HG03064 (cell line): ENCODE results near the gene NPPA.
"Not testable (repeated sequence)": the region's sequence is repeated elsewhere in the genome, so short reads cannot be mapped to it uniquely, and the experiment has no call there.

Experiments used
- ATAC-seq: cut with Tn5 transposase; IDR thresholded peaks from one replicate; pipeline ENCODE4 v1.9.1; 2021; ENCODE audit warnings: low read depth; ENCODE audit not compliant: unreplicated experiment

NPPA gene

GRCh38 chr1:11847667-11848372 lies at the start of gene NPPA:
Gene NPPA (minus strand): TSS chr1:11847783. CDS start chr1:11847684, 99 bp downstream.
- no peak for ATAC-seq

GRCh38 chr1:11894501-11894900 lies 46.9 kb upstream of the NPPA start:
- not testable (repeated sequence) for ATAC-seq

GRCh38 chr1:11893907-11894251 lies 46.3 kb upstream of the NPPA start:
- no peak for ATAC-seq

GRCh38 chr1:11891433-11892186 lies 44.0 kb upstream of the NPPA start:
- no peak for ATAC-seq

- ATAC-seq: no peak
Measured at GRCh38 chr1:11888877-11889208, 41.3 kb upstream of the NPPA start.

GRCh38 chr1:11888206-11888876 lies 40.8 kb upstream of the NPPA start:
- ATAC-seq: no peak

GRCh38 chr1:11887666-11888007 lies 40.1 kb upstream of the NPPA start:
- ATAC-seq: no peak

GRCh38 chr1:11886986-11887665 lies 39.5 kb upstream of the NPPA start:
- no peak for ATAC-seq

- no peak for ATAC-seq
Measured at GRCh38 chr1:11885916-11886315, 38.3 kb upstream of the NPPA start.

- ATAC-seq: no peak
Measured at GRCh38 chr1:11882814-11883538, 35.4 kb upstream of the NPPA start.

GRCh38 chr1:11881749-11882441 lies 34.3 kb upstream of the NPPA start:
- ATAC-seq: no peak

- no peak for ATAC-seq
Measured at GRCh38 chr1:11880911-11881748, 33.5 kb upstream of the NPPA start.

- ATAC-seq: no peak
Measured at GRCh38 chr1:11880181-11880575, 32.6 kb upstream of the NPPA start.

- ATAC-seq: no peak
Measured at GRCh38 chr1:11879311-11880180, 32.0 kb upstream of the NPPA start.

GRCh38 chr1:11878891-11879190 lies 31.3 kb upstream of the NPPA start:
- ATAC-seq: no peak

- ATAC-seq: no peak
Measured at GRCh38 chr1:11878081-11878890, 30.7 kb upstream of the NPPA start.

GRCh38 chr1:11877074-11877473 lies 29.5 kb upstream of the NPPA start:
- ATAC-seq: no peak

- no peak for ATAC-seq
Measured at GRCh38 chr1:11875094-11875493, 27.5 kb upstream of the NPPA start.
